ENCODE results near the gene FLNB.

The FLNB gene

DNA sequence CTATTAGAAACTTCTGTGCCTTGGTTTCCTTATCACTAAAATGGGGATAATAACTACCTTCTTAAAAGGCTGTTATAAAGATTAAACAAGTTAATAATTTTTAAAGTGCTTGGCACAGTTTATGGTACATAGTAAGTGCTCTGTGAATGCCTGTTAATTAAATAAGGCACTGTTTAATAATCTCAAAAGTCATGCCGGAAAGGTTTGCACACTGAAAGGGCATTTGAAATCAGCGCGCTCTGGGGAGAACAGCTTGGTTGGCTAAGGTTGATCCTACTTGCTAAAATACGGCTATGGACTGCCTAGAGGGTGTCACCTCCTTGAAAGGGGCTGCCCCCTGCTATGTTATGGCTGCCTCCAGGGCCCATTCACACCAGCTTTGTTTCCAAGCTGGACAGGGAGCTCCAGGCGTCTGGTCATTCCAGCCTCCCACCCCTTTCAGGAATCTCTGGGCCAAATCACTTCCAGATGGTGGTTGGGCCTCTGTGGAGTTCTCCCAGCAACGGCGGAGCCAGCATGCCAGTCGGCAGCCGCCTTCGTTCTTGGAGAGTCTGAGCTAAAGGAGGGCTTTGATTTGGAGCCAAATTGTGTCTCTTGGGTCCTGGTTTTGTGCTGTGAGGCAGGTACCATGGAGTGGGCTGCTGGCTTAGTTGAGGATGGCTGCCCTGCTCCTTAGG, 5.9 kb downstream of the FLNB start (continued):
- TF ChIP-seq, protein P1, sequence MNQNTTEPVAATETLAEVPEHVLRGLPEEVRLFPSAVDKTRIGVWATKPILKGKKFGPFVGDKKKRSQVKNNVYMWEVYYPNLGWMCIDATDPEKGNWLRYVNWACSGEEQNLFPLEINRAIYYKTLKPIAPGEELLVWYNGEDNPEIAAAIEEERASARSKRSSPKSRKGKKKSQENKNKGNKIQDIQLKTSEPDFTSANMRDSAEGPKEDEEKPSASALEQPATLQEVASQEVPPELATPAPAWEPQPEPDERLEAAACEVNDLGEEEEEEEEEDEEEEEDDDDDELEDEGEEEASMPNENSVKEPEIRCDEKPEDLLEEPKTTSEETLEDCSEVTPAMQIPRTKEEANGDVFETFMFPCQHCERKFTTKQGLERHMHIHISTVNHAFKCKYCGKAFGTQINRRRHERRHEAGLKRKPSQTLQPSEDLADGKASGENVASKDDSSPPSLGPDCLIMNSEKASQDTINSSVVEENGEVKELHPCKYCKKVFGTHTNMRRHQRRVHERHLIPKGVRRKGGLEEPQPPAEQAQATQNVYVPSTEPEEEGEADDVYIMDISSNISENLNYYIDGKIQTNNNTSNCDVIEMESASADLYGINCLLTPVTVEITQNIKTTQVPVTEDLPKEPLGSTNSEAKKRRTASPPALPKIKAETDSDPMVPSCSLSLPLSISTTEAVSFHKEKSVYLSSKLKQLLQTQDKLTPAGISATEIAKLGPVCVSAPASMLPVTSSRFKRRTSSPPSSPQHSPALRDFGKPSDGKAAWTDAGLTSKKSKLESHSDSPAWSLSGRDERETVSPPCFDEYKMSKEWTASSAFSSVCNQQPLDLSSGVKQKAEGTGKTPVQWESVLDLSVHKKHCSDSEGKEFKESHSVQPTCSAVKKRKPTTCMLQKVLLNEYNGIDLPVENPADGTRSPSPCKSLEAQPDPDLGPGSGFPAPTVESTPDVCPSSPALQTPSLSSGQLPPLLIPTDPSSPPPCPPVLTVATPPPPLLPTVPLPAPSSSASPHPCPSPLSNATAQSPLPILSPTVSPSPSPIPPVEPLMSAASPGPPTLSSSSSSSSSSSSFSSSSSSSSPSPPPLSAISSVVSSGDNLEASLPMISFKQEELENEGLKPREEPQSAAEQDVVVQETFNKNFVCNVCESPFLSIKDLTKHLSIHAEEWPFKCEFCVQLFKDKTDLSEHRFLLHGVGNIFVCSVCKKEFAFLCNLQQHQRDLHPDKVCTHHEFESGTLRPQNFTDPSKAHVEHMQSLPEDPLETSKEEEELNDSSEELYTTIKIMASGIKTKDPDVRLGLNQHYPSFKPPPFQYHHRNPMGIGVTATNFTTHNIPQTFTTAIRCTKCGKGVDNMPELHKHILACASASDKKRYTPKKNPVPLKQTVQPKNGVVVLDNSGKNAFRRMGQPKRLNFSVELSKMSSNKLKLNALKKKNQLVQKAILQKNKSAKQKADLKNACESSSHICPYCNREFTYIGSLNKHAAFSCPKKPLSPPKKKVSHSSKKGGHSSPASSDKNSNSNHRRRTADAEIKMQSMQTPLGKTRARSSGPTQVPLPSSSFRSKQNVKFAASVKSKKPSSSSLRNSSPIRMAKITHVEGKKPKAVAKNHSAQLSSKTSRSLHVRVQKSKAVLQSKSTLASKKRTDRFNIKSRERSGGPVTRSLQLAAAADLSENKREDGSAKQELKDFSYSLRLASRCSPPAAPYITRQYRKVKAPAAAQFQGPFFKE (tag by site-specific recombination; IDR thresholded peaks at IDR 0.05; ENCODE audit: borderline replicate concordance): no peak
- TF ChIP-seq ATF2 (tag by site-specific recombination; IDR thresholded peaks at IDR 0.05; ENCODE audit: low read depth) (no peak), ZNF600 (tag by site-specific recombination; IDR thresholded peaks at IDR 0.05) (0 out of 2 replicates have a peak, but pooled peaks have one; percentile 22), ZNF335 (tag by site-specific recombination; conservative IDR thresholded peaks at IDR 0.05) (no peak)

DNA sequence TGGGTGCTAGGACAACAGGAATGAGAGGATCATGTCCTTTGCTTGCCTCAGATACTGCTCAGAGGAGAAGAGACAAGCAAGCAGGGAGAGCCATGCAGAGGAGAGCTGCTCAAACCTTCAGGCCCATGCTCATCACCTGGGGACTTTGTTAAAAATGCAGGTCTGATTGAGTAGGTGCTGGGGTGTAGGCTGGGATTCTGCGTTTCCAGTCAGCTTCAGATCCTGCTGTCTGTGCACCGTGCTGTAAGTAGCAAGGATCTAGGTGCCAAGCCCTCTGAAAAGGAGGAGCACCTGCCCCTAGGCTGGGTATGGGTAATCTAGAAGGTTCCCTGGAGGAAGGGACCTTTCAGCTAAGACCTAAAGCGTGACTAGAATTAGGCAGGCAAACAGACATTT, 7.3 kb downstream of the FLNB start:
- POLR2A ChIA-PET: no interaction called here
- no peak overlapping the region for H3K4me3 ChIP-seq (ENCODE audit: low read depth, low read length)
- no peaks in the 10 kb centered on the region for H3K36me3 ChIP-seq (ENCODE audit: control insufficient read depth in 2 of 2, insufficient read depth in 1 of 2, low read length in 2 of 2)
- TF ChIP-seq GLI2 (tag by site-specific recombination; IDR thresholded peaks at IDR 0.05; ENCODE audit: borderline replicate concordance, low read depth): no peak
- no peak for TF ChIP-seq ZNF169 (tag by site-specific recombination; IDR thresholded peaks at IDR 0.05)
- no peak for TF ChIP-seq KLF7 (tag by site-specific recombination; IDR thresholded peaks at IDR 0.05; ENCODE audit: borderline replicate concordance)
- TF ChIP-seq FEZF1 (tag by site-specific recombination; IDR thresholded peaks at IDR 0.05): no peak
- TF ChIP-seq ZNF174 (tag by site-specific recombination; IDR thresholded peaks at IDR 0.05): no peak
- no peak for TF ChIP-seq RBAK (tag by site-specific recombination; IDR thresholded peaks at IDR 0.05)
- TF ChIP-seq, protein P2, sequence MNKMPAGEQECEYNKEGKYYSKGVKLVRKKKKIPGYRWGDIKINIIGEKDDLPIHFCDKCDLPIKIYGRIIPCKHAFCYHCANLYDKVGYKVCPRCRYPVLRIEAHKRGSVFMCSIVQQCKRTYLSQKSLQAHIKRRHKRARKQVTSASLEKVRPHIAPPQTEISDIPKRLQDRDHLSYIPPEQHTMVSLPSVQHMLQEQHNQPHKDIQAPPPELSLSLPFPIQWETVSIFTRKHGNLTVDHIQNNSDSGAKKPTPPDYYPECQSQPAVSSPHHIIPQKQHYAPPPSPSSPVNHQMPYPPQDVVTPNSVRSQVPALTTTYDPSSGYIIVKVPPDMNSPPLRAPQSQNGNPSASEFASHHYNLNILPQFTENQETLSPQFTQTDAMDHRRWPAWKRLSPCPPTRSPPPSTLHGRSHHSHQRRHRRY (tag by site-specific recombination; IDR thresholded peaks at IDR 0.05): no peak
- no peak for TF ChIP-seq ZBTB7A (tag by site-specific recombination; IDR thresholded peaks at IDR 0.05; ENCODE audit: low read depth)
- TF ChIP-seq, protein P3, sequence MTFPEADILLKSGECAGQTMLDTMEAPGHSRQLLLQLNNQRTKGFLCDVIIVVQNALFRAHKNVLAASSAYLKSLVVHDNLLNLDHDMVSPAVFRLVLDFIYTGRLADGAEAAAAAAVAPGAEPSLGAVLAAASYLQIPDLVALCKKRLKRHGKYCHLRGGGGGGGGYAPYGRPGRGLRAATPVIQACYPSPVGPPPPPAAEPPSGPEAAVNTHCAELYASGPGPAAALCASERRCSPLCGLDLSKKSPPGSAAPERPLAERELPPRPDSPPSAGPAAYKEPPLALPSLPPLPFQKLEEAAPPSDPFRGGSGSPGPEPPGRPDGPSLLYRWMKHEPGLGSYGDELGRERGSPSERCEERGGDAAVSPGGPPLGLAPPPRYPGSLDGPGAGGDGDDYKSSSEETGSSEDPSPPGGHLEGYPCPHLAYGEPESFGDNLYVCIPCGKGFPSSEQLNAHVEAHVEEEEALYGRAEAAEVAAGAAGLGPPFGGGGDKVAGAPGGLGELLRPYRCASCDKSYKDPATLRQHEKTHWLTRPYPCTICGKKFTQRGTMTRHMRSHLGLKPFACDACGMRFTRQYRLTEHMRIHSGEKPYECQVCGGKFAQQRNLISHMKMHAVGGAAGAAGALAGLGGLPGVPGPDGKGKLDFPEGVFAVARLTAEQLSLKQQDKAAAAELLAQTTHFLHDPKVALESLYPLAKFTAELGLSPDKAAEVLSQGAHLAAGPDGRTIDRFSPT (tag by site-specific recombination; IDR thresholded peaks at IDR 0.05): no peak
- TF ChIP-seq ZNF146 (tag by site-specific recombination; IDR thresholded peaks at IDR 0.05): no peak
- no peak for TF ChIP-seq ZNF549 (tag by site-specific recombination; IDR thresholded peaks at IDR 0.05)
- TF ChIP-seq ZNF610 (tag by site-specific recombination; IDR thresholded peaks at IDR 0.05; ENCODE audit: borderline replicate concordance): no peak
- no peak for TF ChIP-seq ZSCAN18 (tag by site-specific recombination; IDR thresholded peaks at IDR 0.05)
- TF ChIP-seq ZNF157 (tag by site-specific recombination; IDR thresholded peaks at IDR 0.05): no peak
- TF ChIP-seq ZNF416 (tag by site-specific recombination; IDR thresholded peaks at IDR 0.05): no peak
- no peaks in the 10 kb centered on the region for H3K9me3 ChIP-seq (ENCODE audit: control insufficient read depth, insufficient read depth, low read depth, low read length)
- no peak overlapping the region for H3K27ac ChIP-seq (ENCODE audit: extremely low read depth, low read depth, low read length)
- H3K4me1 ChIP-seq (ENCODE audit: control insufficient read depth, insufficient read depth, low read length): no peaks in the 10 kb centered on the region
- CTCF ChIA-PET: interaction anchor here (0.6 to 0.9 kb wide), 2 partner anchors 23 to 278 kb away, joined by 3 to 6 read pairs; no protein-coding TSS in a partner anchor

All from HEK293 (cell line).